ENCODE results near the gene AMN.

Gene AMN

GRCh38 chr14:102899516-102899900, 23.0 kb upstream of the AMN start:
- DNase-seq, result no peak

DNA sequence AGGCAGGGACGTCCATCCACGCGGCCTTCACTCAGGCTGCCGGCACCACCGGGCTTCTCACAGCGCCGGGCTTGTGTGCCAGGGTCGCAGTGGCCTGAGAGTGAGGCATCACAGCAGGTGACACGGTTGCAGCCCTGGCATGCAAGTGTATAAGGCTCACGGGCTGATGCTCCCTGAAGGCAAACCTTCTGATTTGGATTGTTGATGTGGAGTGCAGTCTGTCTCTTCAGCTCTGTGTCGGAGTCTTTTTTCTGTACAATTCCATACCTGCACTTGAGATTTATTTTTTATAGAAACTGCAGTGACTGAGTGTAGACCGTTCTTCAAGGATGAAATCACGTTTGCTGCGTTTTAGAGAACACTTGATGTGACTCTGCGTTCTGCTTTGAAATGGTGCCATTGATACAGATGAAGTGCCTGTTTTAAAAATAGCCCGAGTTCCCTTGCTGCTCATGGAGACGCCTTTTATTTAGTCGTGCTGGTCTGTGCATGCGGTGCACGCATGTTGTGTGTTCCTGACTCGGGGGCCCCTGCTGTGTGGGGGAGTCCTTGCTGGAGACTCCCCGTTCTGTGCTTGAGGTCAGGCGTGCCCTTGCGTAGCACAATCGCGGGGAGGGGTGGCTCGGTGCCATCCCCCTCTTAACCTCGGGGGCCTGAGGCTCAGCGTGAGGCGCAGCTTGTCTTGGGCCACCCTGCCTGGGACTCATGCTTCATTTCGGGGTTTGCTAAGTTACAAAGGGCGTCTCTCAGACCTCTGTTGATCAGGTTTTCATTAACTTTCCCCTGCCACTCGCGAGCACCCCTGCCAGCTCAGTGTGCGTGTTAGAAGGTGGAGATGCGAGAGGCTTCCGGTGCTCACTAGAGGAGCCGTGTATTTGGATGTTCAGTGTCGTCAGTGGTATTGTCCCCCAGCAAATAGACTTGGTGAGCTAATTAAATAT, 21.6 kb upstream of the AMN start:
- DNase-seq, result no peak

DNA sequence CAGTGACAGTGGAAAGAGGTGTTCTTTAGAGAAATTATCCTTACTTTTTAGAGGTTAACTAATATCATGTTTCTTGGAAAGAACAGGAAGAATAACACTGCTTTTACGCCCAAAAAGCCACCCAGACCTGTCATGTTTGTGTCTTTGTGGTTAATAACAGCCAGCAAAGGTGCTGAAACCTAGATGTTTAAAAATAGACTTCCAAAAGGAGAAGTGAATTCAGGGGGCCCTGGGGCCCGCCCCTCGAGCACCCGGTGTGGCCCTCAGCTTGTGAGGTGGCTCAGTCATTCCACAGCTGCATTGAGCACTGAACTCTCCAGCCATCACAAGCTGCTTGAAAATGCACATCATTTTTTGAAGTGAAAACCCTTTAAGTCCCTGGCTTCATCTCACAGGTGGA, 20.8 kb upstream of the AMN start:
- no peak for DNase-seq

DNA sequence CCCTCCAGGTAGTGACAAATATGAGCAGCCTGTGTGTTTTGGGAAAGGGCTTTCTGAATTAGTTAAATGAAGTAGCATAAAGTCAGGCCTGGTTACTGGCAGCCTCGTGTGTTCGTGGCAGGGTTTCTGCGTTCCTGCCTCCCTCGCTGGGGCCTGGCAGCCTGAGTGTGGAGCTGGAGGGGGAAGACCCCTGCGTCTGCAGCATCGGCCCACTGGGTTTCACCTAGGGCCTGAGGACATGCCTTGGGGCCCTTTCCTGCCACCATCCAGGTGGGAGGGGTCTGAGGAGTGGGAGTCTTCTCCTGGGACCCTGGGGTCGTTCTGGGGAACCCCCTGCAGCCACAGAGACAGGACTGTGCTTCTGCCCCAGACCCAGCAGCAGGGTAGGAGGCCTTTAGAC, 20.4 kb upstream of the AMN start:
- no peak for DNase-seq

GRCh38 chr14:102902523-102903247, 19.8 kb upstream of the AMN start:
- DNase-seq, result no peak

DNA sequence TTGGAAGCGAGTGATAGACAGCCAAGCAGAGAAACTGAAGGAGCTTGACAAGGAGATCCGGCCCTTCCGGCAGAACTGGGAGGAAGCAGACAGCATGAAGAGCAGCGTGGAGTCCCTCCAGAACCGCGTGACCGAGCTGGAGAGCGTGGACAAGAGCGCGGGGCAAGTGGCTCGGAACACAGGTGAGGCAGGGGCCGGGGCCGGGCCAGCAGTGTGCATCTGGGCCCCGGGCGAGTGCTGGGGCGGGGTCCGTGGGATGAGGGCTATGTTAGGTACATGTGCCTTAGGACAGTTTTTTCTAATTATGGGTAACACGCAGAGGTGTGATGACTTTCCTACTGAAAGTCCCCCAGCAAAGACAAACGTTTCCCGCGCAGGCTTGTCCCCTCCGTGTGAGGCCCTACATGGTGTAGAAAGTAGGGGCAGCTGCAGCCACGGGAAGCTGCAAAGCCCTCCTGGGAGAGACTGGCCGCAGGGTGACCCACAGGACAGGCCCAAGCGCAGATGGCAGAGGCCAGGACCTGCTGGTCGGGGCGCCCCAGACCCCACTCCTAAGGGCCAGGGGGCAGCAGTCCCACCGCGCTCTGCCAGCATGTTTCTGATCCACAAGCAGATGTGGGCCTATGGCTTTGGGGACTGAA, 19.1 kb upstream of the AMN start:
- no peak for DNase-seq

DNA sequence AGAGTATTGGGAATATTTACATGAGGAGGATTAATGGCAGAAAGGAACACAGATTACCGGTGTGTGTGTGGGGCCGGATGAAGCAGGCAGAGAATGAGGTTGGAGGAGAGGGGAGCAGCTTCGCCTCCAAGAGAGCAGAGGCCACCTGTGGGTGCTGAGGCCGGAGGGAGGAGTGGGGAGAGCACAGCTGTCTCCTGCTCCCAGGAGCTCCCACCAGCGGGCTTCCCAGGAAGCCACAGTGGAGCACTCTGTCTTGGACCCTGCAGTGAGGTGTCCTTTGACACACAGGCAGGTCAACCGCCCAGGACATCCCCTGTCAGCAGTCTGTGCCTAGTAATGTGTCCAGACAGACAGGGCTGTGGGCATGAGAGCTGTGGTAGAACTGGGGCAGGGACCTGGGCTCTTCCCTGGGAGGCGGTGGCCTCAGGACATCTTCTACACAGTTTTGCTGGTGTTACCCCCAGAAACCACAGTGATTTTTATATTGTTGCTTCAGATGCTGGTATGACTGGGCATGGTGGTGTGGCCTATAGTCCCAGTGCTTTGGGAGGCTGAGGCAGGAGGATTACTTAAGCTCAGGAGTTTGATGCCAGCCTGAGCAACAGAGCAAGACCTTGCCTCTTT, 18.5 kb upstream of the AMN start:
- no peak for DNase-seq

DNA sequence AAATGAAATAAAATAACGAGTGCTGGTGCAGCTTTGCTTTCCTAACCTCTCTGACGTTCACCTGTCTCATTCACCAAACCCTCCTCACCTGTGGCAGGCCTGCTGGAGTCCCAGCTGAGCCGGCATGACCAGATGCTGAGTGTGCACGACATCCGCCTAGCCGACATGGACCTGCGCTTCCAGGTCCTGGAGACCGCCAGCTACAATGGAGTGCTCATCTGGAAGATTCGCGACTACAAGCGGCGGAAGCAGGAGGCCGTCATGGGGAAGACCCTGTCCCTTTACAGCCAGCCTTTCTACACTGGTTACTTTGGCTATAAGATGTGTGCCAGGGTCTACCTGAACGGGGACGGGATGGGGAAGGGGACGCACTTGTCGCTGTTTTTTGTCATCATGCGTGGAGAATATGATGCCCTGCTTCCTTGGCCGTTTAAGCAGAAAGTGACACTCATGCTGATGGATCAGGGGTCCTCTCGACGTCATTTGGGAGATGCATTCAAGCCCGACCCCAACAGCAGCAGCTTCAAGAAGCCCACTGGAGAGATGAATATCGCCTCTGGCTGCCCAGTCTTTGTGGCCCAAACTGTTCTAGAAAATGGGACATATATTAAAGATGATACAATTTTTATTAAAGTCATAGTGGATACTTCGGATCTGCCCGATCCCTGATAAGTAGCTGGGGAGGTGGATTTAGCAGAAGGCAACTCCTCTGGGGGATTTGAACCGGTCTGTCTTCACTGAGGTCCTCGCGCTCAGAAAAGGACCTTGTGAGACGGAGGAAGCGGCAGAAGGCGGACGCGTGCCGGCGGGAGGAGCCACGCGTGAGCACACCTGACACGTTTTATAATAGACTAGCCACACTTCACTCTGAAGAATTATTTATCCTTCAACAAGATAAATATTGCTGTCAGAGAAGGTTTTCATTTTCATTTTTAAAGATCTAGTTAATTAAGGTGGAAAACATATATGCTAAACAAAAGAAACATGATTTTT, 17.1 kb upstream of the AMN start:
- no peak for DNase-seq

DNA sequence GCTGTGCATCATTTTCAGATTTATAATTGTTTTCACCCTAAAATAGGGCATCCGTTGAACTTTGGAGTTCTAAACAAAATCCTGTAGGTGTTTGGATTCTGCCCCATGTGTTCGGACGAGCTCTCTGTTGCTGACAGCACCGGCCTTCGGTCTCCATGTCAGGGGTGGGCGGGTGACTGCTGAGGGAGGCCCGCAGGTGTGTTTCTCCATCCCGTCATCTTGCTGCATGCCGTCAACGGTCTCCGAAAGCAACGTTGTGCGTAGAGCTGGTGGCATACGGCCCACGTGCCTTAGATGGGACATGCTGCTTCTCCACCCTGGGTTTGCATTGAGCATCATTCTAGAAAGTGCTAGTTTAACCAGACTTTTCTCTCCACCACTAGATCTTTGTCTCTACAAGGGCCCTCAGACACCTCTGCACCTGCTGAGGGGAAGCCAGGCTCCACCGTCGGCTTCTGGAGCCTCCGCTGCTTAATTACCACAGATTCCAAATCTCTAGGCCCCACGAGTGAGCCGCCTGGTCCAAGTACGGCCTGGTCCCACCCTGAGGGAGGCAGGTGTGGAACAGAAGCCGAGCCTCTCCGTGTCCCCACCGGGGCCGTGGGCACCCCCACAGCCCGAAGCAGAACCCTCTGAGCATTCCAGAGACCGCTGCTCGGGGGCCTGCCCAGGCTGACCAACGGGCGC, 15.7 kb upstream of the AMN start:
- DNase-seq, result no peak

GRCh38 chr14:102907303-102907844, 15.1 kb upstream of the AMN start:
- no peak for DNase-seq

DNA sequence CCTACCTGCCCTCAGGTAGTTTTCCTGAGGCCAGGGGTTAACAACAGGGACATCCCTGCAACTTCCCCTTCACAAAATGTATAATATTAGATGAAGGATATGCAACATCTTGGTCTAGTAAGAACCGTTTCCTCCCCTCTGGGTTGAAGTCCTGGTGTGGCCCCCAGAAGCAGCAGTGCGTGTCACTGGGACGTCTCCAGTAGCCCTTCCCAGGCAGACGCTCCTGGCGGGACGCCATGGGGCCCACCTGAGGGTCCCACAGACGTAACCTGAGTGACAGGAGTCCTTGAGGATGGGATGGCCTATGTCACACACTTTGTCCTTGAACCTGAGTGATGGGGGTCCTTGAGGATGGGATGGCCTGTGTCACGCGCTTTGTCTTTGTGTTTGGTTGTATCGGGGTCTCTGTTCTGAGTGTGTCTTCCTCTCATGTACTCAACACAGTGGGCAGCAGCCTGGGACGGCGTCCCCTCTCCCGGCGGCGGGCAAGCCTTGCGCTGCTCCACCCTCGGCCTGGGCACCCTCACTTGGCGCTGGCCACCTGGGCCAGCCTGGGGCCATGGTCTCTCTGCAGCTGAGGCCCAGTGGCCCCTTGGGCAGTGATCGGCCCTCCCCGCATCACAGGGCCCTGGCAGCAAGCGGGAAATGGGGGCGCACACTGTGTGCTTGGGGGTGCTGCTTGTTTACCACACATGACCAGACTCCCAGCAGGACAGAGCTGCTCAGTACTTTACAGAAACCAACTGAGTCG, 14.3 kb upstream of the AMN start:
- no peak for DNase-seq

DNA sequence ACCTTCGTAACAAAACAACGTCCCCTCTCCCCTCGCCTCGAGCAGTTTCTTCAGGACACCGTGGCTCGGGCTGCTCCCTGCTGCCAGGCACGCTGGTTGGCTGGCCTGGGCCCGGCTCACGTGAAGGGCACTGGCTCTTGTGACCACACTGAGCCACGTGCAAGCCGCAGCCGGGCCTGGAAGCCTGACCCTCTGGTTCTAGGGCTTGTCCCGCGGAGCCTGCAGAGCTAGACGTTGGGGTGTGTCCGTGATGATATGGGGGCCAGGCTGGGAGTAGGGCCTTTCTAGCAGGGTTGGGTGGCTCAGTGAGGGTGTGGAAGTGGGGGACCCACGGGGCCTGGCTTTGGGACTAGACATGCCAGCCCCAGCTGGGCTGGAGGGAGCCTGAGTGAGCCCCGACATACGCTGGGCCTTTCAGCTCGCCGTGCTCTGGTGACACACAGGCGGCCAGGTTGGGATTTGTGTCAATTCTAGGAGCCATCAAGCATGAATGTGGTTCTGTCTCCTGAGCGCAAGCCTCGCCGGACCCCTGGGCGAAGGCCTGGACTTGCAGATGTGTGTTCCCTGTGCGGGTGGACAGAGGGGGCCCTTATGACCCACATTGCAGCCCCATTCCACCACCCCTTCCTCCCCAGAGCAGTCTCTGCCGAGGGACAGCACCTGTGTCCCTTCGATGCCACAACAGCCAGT, 13.6 kb upstream of the AMN start:
- no peak for DNase-seq

- no peak for DNase-seq
Measured at GRCh38 chr14:102909462-102909861, 13.0 kb upstream of the AMN start.

GRCh38 chr14:102909911-102910310, 12.6 kb upstream of the AMN start:
- no peak for DNase-seq

DNA sequence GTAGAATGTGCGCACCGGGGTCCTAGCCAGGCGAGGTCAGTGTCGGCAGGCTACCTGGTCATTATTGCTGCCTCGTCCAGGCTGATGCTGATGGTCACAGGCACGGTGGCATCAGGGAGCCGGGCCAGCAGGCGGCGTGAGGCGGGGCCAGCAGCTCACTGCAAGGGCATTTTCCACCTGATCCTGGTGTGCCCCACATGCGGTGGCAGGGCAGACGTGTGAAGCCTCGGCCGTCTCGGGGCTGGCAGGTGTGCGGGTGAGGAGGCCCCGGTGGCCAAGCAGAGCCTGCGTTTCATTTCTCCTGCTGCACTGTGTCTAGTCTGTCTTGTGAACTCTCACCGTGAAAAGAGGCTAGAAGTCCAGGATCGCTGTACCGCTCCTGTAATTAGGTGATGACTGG, 12.0 kb upstream of the AMN start:
- no peak for DNase-seq

GRCh38 chr14:102911541-102911951, 10.9 kb upstream of the AMN start:
- DNase-seq, result no peak

GRCh38 chr14:102911991-102912761, 10.3 kb upstream of the AMN start:
- no peak for DNase-seq

DNA sequence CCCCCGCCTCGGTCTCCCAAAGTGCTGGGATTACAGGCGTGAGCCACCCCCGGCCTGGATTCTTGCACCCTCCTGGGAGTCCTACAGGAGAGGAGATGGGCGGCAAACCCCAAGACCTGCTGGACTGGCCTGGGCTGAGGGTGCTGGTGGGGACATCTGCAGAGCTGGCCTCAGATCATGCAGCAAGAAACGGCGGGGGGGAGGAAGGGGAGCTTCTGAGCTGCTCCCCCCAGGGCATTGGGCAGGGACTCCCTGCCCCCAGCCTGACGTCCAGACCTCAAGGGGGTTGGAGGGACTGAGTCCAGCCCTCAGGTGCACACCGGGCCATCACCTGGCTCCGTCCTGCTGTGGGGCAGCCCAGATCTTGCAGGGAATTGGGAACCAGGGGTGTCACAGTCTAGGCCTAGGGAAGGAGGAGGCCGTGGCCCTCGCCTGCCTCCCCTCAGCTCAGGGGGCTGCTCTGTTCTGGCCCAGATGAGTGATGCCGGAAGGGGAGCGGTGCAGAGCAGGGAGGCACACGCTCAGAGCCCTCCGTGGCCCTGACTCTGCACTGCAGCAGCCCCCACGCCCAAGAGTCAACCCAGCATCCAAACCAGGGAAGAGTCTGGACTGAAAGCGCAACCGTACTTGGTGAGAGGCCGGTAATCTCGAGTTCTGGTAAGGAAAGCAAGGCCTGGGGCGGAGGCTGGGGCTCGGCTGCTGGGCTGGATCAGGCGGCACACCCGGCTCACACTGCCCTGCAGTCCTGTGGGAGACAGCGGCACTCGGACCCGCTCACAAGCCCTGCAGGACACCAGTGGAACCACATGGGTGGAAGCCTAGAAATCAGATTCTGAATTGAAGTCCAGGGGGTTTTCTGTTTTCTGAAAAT, 8.9 kb upstream of the AMN start:
- no peak for DNase-seq

Data from NCI-H1105 treated with DMSO at 0.1 percent for 48 hours (cell line).